CD4-positive, alpha-beta T cell treated with Interferon gamma for 1 hour (primary cell): Measurements from ENCODE around the gene PPP2R5E.
A peak's percentile ranks its signal among the peaks of the same experiment; 100 is the strongest.

Experiments
- DNase-seq: peaks from one replicate; pipeline ENCODE4 v3.0.0-alpha.2; 2020

Gene PPP2R5E

DNA sequence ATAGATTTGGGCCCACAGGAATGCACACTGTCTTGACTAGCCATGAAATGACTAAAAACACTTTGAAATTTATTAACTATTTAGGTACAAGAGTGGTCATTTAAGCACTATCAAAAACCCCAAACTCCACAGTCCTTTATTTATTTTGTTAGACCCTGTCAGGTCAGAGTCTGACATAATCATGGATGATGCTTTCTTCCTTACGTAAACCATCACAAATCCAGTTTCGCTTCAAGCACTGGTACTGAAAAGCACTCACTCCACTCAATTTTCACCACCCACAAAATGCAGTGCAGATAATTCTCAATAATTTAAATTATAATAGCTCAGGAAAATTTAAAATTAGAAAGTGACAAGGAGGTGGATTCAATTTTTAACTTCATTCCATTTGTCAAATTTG is 25.8 kb downstream of the PPP2R5E start:
- DNase-seq = no peak

- no peak for DNase-seq
Observed at GRCh38 chr14:63515240-63515639, 27.9 kb downstream of the PPP2R5E start.

DNA sequence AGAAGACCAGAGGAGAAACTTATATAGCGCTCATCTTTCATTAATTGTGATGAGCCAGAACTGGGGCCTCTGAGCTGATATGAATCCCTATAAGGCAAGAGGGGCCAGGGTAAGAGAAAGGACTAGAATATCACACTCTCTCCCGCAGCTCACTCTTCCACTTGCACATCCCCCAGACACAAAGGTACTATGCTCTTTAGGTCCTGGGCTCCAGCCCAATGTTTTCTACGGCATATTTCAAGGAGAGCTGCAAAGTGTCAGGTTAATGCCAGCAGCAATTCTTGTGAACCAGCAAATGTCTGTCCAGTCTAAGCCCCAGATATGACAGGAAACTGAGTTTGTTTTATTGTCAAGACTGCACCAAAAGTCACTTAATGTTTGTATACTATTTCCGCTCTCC is 29.4 kb downstream of the PPP2R5E start:
- no peak for DNase-seq

DNA sequence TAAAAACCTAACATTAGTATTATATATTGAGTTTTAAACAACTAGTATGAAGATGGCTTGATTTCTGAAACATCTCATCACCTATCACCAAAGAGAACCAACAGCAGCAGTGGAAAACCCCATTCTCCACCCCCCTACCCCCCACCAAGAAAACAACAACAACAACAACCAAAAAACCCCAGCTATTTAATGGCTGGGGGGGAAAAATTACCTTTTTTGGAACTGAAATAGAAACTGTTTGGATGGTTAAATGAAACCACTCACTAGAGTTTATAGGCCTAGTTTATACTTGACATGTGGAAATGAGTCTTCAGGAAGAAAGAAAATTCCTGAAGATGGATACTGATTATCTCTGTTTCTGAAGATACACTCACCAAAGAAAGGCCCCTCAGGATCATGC is 30.3 kb downstream of the PPP2R5E start:
- no peak for DNase-seq

- no peak for DNase-seq
Observed at GRCh38 chr14:63510538-63510937, 32.6 kb downstream of the PPP2R5E start.

- DNase-seq = peak; percentile 12
Observed at GRCh38 chr14:63508033-63508432, 35.1 kb downstream of the PPP2R5E start.

DNA sequence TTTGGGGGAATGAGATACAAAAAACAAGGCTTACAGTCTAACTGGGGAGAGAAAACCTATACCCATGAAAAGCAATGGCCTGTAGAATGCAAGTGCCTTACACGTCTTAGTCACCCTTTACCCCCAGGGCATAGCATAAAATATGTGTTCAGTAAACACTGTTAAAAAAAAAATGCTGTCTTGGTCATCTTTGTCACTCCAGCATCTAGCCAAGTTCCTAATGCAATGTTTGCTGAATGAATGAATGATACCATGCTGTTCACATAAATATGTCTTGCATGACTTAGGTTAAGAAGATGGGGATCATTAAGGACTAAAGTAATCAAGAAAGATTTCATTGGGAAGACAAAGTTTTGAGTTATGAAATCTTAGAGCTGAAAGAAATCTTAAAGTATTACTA is 38.5 kb downstream of the PPP2R5E start:
- DNase-seq = no peak

GRCh38 chr14:63501429-63501828 is 41.7 kb downstream of the PPP2R5E start:
- no peak for DNase-seq

DNA sequence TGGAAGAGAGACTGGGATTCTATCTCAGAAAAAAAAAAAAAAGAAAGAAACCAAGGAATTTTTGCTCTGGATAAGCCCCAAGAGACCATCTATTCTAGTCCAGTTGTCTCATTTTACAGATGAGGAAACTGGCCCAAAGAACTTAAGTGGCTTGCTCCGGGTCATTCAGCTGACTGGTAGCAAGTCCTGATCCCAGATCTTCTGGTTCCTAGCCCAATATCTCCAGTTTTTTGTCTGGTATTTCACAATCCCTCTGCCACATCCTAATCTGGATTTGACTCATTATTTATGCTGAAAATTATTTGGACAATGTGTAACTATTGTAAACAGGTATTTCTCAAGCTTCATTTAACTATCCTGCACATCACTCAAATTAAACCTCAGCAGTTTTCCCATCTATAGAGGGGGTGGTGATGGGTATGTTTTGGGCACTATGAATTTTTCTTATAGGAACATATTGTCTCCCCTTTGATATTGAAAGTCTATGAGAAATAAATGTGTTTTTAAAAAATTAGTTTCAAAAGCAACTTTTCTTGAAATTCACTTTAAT is 43.4 kb downstream of the PPP2R5E start:
- no peak for DNase-seq

GRCh38 chr14:63496837-63497400 is 46.3 kb downstream of the PPP2R5E start:
- DNase-seq = no peak

DNA sequence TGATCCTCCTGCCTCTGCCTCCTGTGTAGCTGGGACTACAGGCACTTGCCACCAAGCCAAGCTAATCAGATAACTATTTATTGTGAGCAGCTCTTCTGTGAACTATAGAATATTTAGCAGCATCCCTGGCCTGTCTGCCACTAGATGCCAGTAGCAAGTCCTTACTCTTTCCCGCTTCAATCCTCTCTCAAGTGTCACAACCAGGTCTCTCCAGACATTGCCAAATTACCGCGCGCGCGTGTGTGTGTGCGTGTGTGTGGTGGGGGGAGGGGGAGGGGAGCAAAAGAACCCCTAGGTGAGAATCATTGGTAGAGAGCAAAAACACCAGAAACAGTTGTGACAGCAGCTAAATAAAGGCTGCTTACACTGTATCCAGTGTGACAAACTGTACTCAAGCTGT is 49.9 kb downstream of the PPP2R5E start:
- DNase-seq = no peak

- DNase-seq = no peak
Observed at GRCh38 chr14:63492391-63492790, 50.8 kb downstream of the PPP2R5E start.

- no peak for DNase-seq
Observed at GRCh38 chr14:63487724-63488123, 55.5 kb downstream of the PPP2R5E start.

DNA sequence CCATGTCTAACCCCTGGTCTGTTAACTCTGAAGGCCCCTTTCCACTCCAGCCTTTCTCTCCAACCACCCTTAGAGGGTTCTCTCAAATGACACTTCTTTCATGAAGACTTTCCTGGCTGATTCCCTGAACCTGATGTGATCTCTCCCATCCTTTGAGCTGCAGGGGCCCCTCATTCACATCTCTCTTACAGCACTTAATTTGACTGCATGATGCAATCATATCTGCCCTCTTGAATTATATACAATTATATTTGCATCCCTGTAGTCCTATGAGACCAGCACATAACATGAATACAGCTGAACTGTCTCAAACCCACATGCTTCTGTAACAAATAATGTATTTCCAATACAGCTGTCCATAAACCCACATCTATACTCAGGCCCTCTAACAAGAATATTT is 56.4 kb downstream of the PPP2R5E start:
- no peak for DNase-seq

DNA sequence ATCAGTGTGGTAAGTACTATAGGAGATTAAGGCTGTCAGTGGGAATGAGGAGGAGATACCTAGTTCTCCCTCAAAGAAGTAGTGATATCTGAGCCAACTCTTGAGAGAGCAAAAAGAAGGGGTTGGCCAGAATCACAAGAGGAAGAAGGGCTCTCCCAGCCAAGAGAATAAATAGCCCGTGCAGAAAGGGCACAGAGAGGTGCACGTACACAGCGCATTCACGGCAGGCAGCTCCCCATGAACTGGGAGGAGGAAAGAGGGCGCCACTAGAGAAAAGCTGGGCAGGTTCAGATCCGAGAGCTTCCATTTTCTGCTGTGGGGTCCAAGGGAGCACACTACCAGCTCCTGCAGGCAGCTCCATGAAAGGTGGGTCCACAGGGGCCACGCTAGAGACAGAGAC is 59.9 kb downstream of the PPP2R5E start:
- no peak for DNase-seq

- DNase-seq = no peak
Observed at GRCh38 chr14:63480599-63480998, 62.6 kb downstream of the PPP2R5E start.

GRCh38 chr14:63478437-63478852 is 64.7 kb downstream of the PPP2R5E start:
- DNase-seq = no peak

GRCh38 chr14:63478010-63478409 is 65.2 kb downstream of the PPP2R5E start:
- no peak for DNase-seq

DNA sequence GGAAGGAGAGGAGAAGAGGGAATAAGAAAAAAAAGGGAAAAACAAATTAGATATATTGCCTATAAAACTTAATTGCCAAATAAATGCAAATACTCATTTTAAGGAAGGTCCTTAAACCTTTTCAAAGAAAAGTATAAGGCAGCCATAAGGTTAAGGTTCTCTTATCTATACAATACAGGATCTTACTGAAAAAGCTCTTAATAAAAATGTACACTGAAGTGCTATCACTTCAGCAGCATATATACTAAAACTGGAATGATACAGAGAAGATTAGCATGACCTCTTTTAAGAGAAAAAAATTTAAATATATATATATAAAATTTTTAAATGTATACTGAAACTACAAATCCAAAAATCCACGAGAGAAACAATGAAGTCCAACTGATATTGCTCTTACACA is 65.6 kb downstream of the PPP2R5E start:
- no peak for DNase-seq

DNA sequence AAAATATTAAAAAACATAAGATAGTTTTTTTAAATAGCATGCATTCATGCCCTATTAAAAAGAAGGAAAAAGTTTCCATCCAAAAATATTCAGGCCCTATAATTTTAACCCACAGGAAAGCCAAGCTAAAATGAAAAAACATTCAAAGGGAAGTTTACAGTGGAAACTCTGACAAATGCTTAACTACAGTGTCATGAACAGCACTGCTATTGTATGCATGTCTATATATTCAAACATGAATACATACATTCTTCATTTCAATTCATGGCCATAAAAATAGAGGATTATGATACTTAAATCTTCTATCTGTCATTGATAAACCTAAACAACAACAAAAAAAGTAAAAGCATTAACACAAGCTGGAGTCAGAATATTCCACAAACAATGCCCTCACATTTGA is 67.4 kb downstream of the PPP2R5E start:
- no peak for DNase-seq

- no peak for DNase-seq
Observed at GRCh38 chr14:63474844-63475243, 68.3 kb downstream of the PPP2R5E start.

GRCh38 chr14:63474111-63474510 is 69.1 kb downstream of the PPP2R5E start:
- no peak for DNase-seq

GRCh38 chr14:63472986-63473788 is 70.0 kb downstream of the PPP2R5E start:
- DNase-seq = no peak

DNA sequence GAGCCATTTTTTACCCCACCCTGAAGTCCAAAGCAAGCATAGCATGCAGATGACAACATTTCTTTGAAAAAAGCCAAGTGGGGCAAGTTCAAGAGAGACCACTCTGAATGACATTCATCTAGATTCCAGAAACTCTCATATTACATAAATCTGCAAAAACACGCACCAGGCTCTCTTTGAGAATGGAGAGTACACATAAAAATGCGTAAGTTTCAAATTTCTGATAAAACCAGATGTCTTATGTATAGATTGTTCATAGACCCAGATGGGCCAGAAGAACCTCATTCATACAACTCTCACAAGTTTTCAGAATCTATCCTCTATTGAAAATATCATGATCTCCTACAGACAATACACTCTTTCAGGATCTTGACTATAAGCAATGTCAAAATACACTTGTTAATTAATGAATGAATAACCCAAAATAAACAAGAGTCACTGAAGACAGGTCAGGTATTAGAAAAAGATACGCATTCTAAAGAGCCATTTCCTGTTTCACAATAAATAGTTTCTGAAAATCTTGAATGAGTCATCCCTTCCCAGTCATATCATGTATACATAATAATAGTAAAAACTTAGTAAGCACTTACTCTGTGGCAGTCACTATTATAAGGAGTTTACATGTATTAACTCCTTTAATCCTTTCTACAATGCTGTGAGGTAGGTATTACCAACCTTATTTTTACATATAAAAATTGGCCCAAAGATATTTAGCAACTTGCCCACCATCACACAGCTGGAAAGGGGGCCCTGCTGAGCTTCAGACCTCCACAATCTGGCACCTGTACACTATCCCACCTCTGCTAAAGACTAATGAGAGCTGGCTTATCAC is 72.0 kb downstream of the PPP2R5E start:
- DNase-seq = no peak
